ENCODE results near the gene THAP4. TPM values are rescaled to one million over a fixed set of nuclear protein-coding genes. Genes with fewer than 3 reads are reported as not detected.

THAP4 gene
- total RNA-seq, 1 donor from 2014 or later = 42.5 TPM

DNA sequence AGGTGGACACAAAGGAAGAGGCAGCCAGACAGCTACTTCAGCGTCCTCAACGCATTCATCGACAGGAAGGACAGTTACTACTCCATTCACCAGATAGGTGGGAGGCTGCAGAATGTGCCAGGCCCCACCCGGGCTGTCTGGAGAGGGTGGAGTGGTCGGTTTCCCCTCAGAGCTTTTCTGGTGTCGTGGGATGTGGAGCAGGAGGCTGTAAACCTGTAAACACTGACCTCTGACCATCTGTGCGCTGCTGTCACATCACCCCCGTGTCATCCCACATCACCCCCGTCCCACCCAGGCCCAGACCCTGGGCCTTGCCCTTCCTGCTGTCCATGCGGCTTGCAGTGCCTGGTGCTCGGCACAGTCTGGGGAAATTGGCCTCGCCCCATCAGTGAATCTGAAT, 17.6 kb upstream of the THAP4 start:
- peaks cover 2% of the 10 kb centered on the region for H3K27me3 Mint-ChIP-seq (ENCODE audit: unreplicated experiment)
- H3K4me1 Mint-ChIP-seq (ENCODE audit: unreplicated experiment) = no peaks in the 10 kb centered on the region
- H3K9me3 Mint-ChIP-seq (ENCODE audit: unreplicated experiment) = no peaks in the 10 kb centered on the region
- H3K4me3 Mint-ChIP-seq (ENCODE audit: unreplicated experiment) = no peak overlapping the region
- peaks cover 44% of the 10 kb centered on the region for H3K36me3 Mint-ChIP-seq (ENCODE audit: low read depth, unreplicated experiment)
- H3K27ac Mint-ChIP-seq (ENCODE audit: unreplicated experiment) = no peak overlapping the region
- no peak for DNase-seq (ENCODE audit: low spot score)
- TF ChIP-seq, protein P1, sequence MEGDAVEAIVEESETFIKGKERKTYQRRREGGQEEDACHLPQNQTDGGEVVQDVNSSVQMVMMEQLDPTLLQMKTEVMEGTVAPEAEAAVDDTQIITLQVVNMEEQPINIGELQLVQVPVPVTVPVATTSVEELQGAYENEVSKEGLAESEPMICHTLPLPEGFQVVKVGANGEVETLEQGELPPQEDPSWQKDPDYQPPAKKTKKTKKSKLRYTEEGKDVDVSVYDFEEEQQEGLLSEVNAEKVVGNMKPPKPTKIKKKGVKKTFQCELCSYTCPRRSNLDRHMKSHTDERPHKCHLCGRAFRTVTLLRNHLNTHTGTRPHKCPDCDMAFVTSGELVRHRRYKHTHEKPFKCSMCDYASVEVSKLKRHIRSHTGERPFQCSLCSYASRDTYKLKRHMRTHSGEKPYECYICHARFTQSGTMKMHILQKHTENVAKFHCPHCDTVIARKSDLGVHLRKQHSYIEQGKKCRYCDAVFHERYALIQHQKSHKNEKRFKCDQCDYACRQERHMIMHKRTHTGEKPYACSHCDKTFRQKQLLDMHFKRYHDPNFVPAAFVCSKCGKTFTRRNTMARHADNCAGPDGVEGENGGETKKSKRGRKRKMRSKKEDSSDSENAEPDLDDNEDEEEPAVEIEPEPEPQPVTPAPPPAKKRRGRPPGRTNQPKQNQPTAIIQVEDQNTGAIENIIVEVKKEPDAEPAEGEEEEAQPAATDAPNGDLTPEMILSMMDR (IDR thresholded peaks at IDR 0.05; ENCODE audit: unreplicated experiment) = no peak

DNA sequence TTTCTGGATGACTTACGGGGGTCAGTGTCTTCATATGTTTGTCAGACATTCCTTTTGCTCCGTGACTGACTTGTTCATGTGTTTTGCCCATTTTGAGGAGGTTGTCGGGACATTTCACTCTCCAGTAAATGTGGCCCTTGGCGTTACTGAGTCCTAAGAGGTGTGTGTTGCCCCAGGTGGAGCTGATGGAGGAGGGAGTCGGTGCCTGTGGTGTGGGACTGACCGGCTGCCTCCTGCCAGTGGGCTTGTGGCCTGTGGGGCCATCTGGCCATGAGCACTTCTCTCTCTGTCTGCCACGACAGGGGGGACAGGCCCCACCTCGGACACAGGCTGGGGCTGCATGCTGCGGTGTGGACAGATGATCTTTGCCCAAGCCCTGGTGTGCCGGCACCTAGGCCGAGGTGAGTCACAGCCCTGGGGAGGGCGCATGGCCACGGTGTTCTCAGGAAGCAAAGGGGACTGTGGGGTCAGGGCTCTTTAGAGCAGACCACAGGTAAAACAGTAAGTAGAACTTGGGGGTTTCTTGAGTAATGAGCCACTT, 16.3 kb upstream of the THAP4 start:
- TF ChIP-seq, protein P1 (IDR thresholded peaks at IDR 0.05; ENCODE audit: unreplicated experiment) = no peak
- no peak overlapping the region for H3K27ac Mint-ChIP-seq (ENCODE audit: unreplicated experiment)
- no peak for DNase-seq (ENCODE audit: low spot score)
- no peaks in the 10 kb centered on the region for H3K4me1 Mint-ChIP-seq (ENCODE audit: unreplicated experiment)
- peaks cover 36% of the 10 kb centered on the region for H3K36me3 Mint-ChIP-seq (ENCODE audit: low read depth, unreplicated experiment)
- no peaks in the 10 kb centered on the region for H3K9me3 Mint-ChIP-seq (ENCODE audit: unreplicated experiment)
- peak overlapping the region; percentile 47 for H3K4me3 Mint-ChIP-seq (ENCODE audit: unreplicated experiment)
- H3K27me3 Mint-ChIP-seq (ENCODE audit: unreplicated experiment) = peaks cover 2% of the 10 kb centered on the region

DNA sequence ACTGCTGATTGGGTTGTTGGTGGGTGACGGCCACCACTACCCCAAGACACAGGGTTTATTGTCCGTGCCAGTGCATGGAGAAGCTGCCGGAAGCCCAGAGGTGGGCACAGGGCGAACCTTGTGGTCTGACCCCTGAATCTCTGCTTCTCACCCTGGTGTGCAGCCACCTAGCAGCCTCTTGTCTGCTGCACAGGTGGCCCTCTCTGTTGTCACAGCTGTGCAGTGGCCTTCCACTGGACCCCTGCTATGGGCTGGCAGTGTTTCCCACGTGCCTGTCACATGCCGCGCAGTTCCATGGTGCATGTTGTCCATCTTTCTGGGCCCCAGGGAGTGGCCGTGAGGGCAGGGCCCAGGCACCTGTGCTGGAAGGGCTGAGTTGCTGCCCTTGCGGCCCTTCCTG, 15.8 kb upstream of the THAP4 start:
- TF ChIP-seq, protein P1 (IDR thresholded peaks at IDR 0.05; ENCODE audit: unreplicated experiment) = no peak
- Mint-ChIP-seq H3K36me3 (ENCODE audit: low read depth, unreplicated experiment) (peaks cover 33% of the 10 kb centered on the region), H3K9me3 (ENCODE audit: unreplicated experiment) (no peaks in the 10 kb centered on the region), H3K4me1 (ENCODE audit: unreplicated experiment) (no peaks in the 10 kb centered on the region), H3K4me3 (ENCODE audit: unreplicated experiment) (no peak overlapping the region), H3K27me3 (ENCODE audit: unreplicated experiment) (peaks cover 2% of the 10 kb centered on the region), H3K27ac (ENCODE audit: unreplicated experiment) (no peak overlapping the region)
- no peak for DNase-seq (ENCODE audit: low spot score)

DNA sequence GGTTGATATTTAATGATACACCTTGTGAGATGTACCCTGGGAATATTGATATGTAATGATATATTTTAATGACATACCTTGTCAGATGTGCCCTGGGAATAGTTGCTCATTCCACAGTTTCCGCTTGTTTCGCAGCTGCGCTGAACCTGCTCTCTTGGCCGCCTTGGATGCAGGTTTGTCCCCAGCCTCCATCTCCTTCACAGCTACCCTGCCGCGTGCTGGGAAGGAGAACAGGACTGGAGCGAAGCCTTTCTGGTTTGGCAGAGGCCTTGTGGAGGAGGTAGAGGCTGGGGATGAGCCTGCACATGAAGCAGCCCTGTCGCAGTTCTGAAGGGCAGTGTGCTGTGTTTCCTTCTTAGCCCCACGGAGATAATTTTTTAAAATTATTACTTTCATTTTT, 15.2 kb upstream of the THAP4 start:
- peaks cover 2% of the 10 kb centered on the region for H3K27me3 Mint-ChIP-seq (ENCODE audit: unreplicated experiment)
- TF ChIP-seq, protein P1 (IDR thresholded peaks at IDR 0.05; ENCODE audit: unreplicated experiment) = no peak
- H3K36me3 Mint-ChIP-seq (ENCODE audit: low read depth, unreplicated experiment) = peaks cover 29% of the 10 kb centered on the region
- no peaks in the 10 kb centered on the region for H3K4me1 Mint-ChIP-seq (ENCODE audit: unreplicated experiment)
- no peak for DNase-seq (ENCODE audit: low spot score)
- no peaks in the 10 kb centered on the region for H3K9me3 Mint-ChIP-seq (ENCODE audit: unreplicated experiment)
- H3K27ac Mint-ChIP-seq (ENCODE audit: unreplicated experiment) = no peak overlapping the region
- peak overlapping the region; percentile 62 for H3K4me3 Mint-ChIP-seq (ENCODE audit: unreplicated experiment)

DNA sequence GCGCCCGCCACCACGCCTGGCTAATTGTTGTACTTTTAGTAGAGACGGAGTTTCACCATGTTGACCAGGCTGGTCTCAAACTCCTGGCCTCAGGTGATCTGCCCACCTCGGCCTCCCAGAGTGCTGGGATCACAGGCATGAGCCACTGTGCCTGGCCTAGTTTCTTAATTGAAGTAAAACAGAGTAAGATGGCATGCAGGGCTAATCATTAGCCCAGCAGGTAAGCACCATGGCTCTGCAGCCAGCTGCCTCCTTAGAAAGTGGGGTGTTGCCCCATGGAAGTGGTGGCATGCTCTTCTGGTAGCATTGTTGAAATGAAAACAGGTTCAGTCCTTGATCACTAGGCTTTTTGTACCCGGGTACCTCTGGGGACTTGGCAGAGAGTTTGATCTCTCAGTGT, 13.0 kb upstream of the THAP4 start:
- no peak overlapping the region for H3K4me3 Mint-ChIP-seq (ENCODE audit: unreplicated experiment)
- DNase-seq (ENCODE audit: low spot score) = no peak
- peaks cover 21% of the 10 kb centered on the region for H3K36me3 Mint-ChIP-seq (ENCODE audit: low read depth, unreplicated experiment)
- TF ChIP-seq, protein P1 (IDR thresholded peaks at IDR 0.05; ENCODE audit: unreplicated experiment) = no peak
- H3K27me3 Mint-ChIP-seq (ENCODE audit: unreplicated experiment) = peaks cover under 1% of the 10 kb centered on the region
- no peaks in the 10 kb centered on the region for H3K4me1 Mint-ChIP-seq (ENCODE audit: unreplicated experiment)
- H3K27ac Mint-ChIP-seq (ENCODE audit: unreplicated experiment) = no peak overlapping the region
- H3K9me3 Mint-ChIP-seq (ENCODE audit: unreplicated experiment) = no peaks in the 10 kb centered on the region
